Heart right ventricle (tissue), 16 donors: ENCODE results near the gene MT1M. TPM values are rescaled to one million over a fixed set of nuclear protein-coding genes. Genes with fewer than 3 reads are reported as not detected.

ENCODE experiments used
- ATAC-seq, 8 donors: fragments of 200-7000 bp; cut with Tn5 transposase; one replicate each; pipeline ENCODE4 v1.9.1; 2020; ENCODE audit warnings: mild to moderate bottlenecking in 8 of 8, moderate library complexity in 8 of 8, moderate number of reproducible peaks in 1 of 8
- DNase-seq, 2 donors: peaks; one replicate each; pipeline ENCODE4 v3.0.0-alpha.2; 2020
- H3K27ac ChIP-seq, 10 donors: fragments of 200-600 bp; sonication (generic) in 2 of 10; one replicate each; pipeline versions ENCODE4 v1.5.0 to v1.8.0; 2020 to 2022; ENCODE audit warnings: mild to moderate bottlenecking in 3 of 10
- H3K27me3 ChIP-seq, 7 donors: fragments of 200-600 bp; one replicate each; pipeline ENCODE4 v1.8.0; 2021 to 2022; ENCODE audit warnings: mild to moderate bottlenecking in 2 of 7
- H3K36me3 ChIP-seq, 9 donors: fragments of 200-600 bp; sonication (generic) in 1 of 9; one replicate each; pipeline versions ENCODE4 v1.5.0 to v1.8.0; 2020 to 2022; ENCODE audit warnings: mild to moderate bottlenecking in 2 of 9
- H3K4me1 ChIP-seq, 9 donors: fragments of 200-600 bp; sonication (generic) in 1 of 9; one replicate each; pipeline versions ENCODE4 v1.5.0 to v1.8.0; 2020 to 2022; ENCODE audit warnings: mild to moderate bottlenecking in 4 of 9
- H3K4me3 ChIP-seq, 10 donors: fragments of 200-600 bp; sonication (generic) in 2 of 10; one replicate each; pipeline versions ENCODE4 v1.5.0 to v1.8.0; 2020 to 2022; ENCODE audit warnings: mild to moderate bottlenecking in 7 of 10, moderate library complexity in 2 of 10
- H3K9me3 ChIP-seq, 11 donors: fragments of 200-600 bp in 10 of 11; sonication (generic) in 2 of 11; one replicate each; pipeline versions ENCODE4 v1.5.0 to v1.8.0; 2013 to 2022; ENCODE audit warnings: mild to moderate bottlenecking in 2 of 11, control low read depth in 1 of 11, moderate library complexity in 1 of 11
- WGBS, 2 donors: extraction: QIAGEN DNeasy Blood & Tissue Kit; methylation state at CpG; one replicate each; pipeline ENCODE4 v1.1.7; 2013; ENCODE audit warnings: inconsistent platforms in 1 of 2; 5-methylcytosine and 5-hydroxymethylcytosine counted together
- intact Hi-C, 10 donors: fragments of 100-400 bp; cut with DNase I; formaldehyde crosslinking; loops; one replicate each; pipeline versions ENCODE4 v1.11.1 to v1.14.2; 2022
- polyA plus RNA-seq, 2 donors: library from polyadenylated mRNA; stranded (reverse); fragments of 200-250 nt; gene quantifications; one replicate each; pipeline ENCODE4 v1.2.3, GENCODE V29; 2013
- total RNA-seq, 10 donors: library from RNA; stranded (reverse); fragmentation: NEBNext Ultra II Directional in 3 of 10; extraction: Animal tissue kit (Norgen Biotek cat#: 25700) in 3 of 10; gene quantifications; one replicate each; pipeline versions ENCODE4 v1.2.1 to v1.2.4, GENCODE V29; 2021 to 2023
- TF ChIP-seq, protein P1 (sequence below), 9 donors: fragments of 200-600 bp; sonication (generic) in 2 of 9; IDR thresholded peaks; one replicate each; pipeline versions ENCODE4 v1.5.0 to v1.8.0; 2021 to 2022; ENCODE audit warnings: antibody characterized with exemption in 9 of 9, mild to moderate bottlenecking in 5 of 9, moderate library complexity in 1 of 9
- donor health status: Arrhythmogenic right ventricular cardiomyopathy.
- donor health status: ischemic (EF 13 %, LVEDD 7.1; RV severe dilation, severe dysfunction).
- donor health status: healthy with polysubstance abuse.
- donor health status: DM: no; HTN: yes; CAD: no.
- donor health status: DM: no; HTN: no; CAD: no.
- donor health status: ischemic (EF 25% LVEDD 6.9; RV normal size, moderate dysfunction).
- donor health status: ischemic (EF 25% LVEDD 5.7; RV mildly dilated, moderate dysfunction).
- donor health status: healthy.
- donor health status: DM: yes; HTN: yes; CAD: no.
- donor health status: Ischemic cardiomyopathy.
- donor health status: ischemic (EF 35%, LVEDD 5.7; RV mildly dilated, moderate dysfunction).
- donor health status: nonischemic (EF 11% LVEDD 7.7; RV severe dilation, severe dysfunction).
- donor health status: DM: yes; HTN: yes; CAD: no.
- donor health status: PGD.
- donor health status: ischemic (EF 29% LVEDD 5.4; RV normal size, mild dysfunction).
- donor health status: nonischemic (EF 23%, LVEDD 6.1; RV moderate dilation, normal function).

The MT1M gene
- total and polyA plus RNA-seq, 12 donors = 0.75 to 25.4 (median 2.9) TPM

DNA sequence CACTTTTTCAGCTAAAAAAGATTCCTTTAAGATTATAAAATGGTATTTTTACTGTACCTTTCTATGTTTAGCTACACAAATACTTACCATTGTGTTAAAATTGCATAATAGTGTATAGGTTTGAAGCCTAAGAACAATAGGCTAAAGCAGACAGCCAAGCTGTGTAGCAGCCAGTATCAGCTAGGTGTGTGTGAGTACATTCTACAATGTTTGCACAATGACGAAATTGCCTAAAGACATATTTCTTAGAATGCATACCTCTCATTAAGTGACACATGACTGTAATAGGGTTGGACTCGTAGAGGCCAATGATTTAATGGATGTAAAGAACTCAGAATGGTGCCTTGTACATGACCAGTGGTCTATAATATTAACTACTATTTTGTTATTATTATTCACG, 17.4 kb downstream of the MT1M start:
- no peak for ATAC-seq
- no peak overlapping the region for H3K4me3 ChIP-seq
- no peaks in the 10 kb centered on the region for H3K36me3 ChIP-seq
- WGBS, 2 donors = 87 to 89% methylated on average over 3 of the region's 3 CpGs
- peaks cover 0 to 63% (median 41%) of the 10 kb centered on the region in 7 donors for H3K27me3 ChIP-seq
- intact Hi-C loops = loop anchor here in 1 of 10 donors (5.0 kb wide), 1 partner anchor 48 kb away; no protein-coding TSS in a partner anchor
- no peaks in the 10 kb centered on the region for H3K9me3 ChIP-seq
- DNase-seq = no peak
- H3K27ac ChIP-seq = no peak overlapping the region
- TF ChIP-seq, protein P1, sequence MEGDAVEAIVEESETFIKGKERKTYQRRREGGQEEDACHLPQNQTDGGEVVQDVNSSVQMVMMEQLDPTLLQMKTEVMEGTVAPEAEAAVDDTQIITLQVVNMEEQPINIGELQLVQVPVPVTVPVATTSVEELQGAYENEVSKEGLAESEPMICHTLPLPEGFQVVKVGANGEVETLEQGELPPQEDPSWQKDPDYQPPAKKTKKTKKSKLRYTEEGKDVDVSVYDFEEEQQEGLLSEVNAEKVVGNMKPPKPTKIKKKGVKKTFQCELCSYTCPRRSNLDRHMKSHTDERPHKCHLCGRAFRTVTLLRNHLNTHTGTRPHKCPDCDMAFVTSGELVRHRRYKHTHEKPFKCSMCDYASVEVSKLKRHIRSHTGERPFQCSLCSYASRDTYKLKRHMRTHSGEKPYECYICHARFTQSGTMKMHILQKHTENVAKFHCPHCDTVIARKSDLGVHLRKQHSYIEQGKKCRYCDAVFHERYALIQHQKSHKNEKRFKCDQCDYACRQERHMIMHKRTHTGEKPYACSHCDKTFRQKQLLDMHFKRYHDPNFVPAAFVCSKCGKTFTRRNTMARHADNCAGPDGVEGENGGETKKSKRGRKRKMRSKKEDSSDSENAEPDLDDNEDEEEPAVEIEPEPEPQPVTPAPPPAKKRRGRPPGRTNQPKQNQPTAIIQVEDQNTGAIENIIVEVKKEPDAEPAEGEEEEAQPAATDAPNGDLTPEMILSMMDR (IDR thresholded peaks at IDR 0.05) = no peak
- no peaks in the 10 kb centered on the region for H3K4me1 ChIP-seq

DNA sequence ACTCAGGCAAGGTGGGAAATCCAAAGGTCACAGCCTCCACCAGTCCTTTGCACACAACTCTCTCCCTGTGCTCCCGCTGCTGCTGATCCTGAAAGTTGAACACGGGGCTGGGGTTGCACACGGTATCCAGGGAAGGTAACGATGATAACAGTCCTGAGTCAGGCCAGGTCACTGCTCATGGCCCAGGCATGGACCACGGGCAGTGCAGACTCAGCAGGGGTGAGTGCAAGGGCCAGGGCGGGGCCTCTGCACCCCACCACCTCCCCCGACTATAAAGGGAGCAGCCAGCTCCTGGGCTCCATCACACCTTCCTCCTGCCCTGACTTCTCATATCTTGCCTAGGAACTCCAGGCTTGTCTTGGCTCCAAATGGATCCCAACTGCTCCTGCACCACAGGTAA, 19.1 kb downstream of the MT1M start, which contains the start of gene MT1B:
Gene MT1B (plus strand): TSS at position 301 of the 400 bp plus-strand sequence. CDS start 68 bp downstream, at position 369.
- ATAC-seq = peak in 2 of 8 donors; percentile 22 to 51
- no peak within 1 kb of the TSS for H3K4me3 ChIP-seq
- H3K9me3 ChIP-seq = no peaks in the 10 kb centered on the region
- H3K27me3 ChIP-seq = peaks cover 0 to 45% (median 30%) of the 10 kb centered on the region in 7 donors
- DNase-seq = no peak
- H3K27ac ChIP-seq = no peak within 1 kb of the TSS
- 67 to 68% methylated on average over 7 of the region's 7 CpGs for WGBS, 2 donors
- no peaks in the 10 kb centered on the region for H3K36me3 ChIP-seq
- no peaks in the 10 kb centered on the region for H3K4me1 ChIP-seq
- intact Hi-C loops = no loop called here
- TF ChIP-seq, protein P1 (IDR thresholded peaks at IDR 0.05) = no peak

DNA sequence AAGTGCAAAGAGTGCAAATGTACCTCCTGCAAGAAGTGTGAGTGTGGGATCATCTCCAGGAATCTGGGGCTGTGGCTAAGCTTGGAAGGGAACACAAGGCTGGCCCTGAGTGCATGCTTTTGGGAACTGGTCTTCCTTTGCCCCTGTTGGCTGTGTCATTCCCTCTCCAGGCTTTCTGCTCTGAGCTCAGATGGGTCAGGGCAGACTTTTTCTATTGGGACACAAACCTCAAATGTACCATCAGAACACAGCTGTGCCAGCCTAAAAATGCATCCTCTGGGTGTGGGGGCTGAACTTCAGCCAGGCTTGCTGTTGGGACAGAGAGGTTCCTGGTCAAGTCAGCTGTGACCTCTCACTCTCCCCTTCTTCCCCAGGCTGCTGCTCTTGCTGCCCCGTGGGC, 20.1 kb downstream of the MT1M start:
- intact Hi-C loops = no loop called here
- ATAC-seq = no peak
- H3K4me3 ChIP-seq = no peak overlapping the region

DNA sequence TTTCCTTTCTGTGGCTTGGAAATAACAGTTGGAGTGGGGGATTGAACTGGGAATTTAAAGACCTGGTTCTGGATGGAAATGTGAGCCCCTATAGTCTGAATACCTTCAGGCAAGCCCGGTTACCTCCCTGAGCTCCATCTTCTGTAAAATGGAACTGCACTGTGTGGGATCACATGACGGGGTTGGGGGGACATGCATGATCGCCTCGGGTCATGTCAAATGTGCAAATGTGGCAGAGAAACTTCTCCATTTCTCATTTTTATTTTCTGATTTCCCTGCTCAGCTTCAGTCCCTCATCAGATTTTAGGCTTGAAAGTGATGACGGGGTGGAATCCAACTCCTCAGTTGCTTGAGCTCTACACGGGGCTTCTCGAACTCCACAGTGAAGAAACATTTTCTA, 20.8 kb downstream of the MT1M start:
- 81 to 85% methylated on average over 7 of the region's 7 CpGs for WGBS, 2 donors
- Histone ChIP-seq H3K9me3 (no peaks in the 10 kb centered on the region), H3K4me1 (peaks cover 0 to 12% (median 10%) of the 10 kb centered on the region in 9 donors), H3K4me3 (no peak overlapping the region), H3K27ac (no peak overlapping the region), H3K27me3 (peaks cover 0 to 29% (median 17%) of the 10 kb centered on the region in 7 donors), H3K36me3 (no peaks in the 10 kb centered on the region)
- intact Hi-C loops = no loop called here
- TF ChIP-seq, protein P1 (IDR thresholded peaks at IDR 0.05) = no peak
- ATAC-seq (no peak), DNase-seq (no peak)

More for the DNA sequence above, 20.1 kb downstream of the MT1M start:
- peaks cover 0 to 35% (median 20%) of the 10 kb centered on the region in 7 donors for H3K27me3 ChIP-seq
- H3K27ac ChIP-seq = no peak overlapping the region
- no peaks in the 10 kb centered on the region for H3K36me3 ChIP-seq
- 69 to 74% methylated on average over 1 of the region's 1 CpG for WGBS, 2 donors
- peaks cover 0 to 6% (median 4%) of the 10 kb centered on the region in 9 donors for H3K4me1 ChIP-seq
- DNase-seq = no peak
- no peaks in the 10 kb centered on the region for H3K9me3 ChIP-seq
- TF ChIP-seq, protein P1 (IDR thresholded peaks at IDR 0.05) = no peak
